Measurements from ENCODE around the gene THAP5. TPM values are rescaled to one million over a fixed set of nuclear protein-coding genes. Genes with fewer than 3 reads are reported as not detected.

The THAP5 gene
- total and polyA plus RNA-seq, 3 donors from 2014 or later = 29.7 to 48.1 (median 29.9) TPM

DNA sequence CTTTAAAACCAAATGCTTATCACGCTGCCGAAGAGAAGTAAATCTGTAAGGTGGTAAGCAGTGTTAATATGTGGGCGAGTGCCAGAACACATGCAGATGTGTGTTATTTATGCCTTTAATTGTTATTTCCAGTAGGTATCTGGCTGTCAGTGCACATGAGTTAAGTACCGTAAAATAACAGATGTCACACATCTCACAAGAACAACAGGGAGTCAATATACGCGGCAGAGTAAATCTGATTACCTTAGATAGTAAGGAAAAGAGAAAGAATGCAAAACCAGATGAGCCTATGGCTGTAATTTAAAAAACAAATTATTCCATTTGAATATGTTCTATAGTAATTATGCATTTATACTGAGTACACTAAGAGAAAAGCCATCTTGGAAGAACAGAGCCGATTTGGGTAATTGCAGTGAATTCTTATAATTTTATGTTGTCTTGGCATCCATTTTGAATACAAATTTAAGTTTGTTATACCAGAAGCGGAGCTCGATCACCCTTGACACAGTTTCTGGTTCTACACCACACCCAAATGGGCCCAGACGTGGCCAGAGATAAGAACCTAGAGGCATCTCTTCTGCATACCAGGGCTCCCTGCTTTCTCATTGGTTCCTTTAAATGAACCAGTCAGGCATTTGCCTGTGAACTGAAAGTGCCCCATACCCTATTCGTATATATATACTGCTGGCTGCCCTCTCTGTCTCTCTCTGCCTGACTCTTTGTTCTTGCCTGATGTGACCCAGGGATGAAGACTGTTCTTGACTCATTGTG, 35.0 kb upstream of the THAP5 start:
- Histone ChIP-seq H3K27ac (no peak overlapping the region), H3K9me3 (no peaks in the 10 kb centered on the region), H3K27me3 (no peaks in the 10 kb centered on the region), H3K36me3 (ENCODE audit: low read depth, missing control alignments) (no peaks in the 10 kb centered on the region), H3K4me3 (no peak overlapping the region), H3K4me1 (no peaks in the 10 kb centered on the region)
- DNase-seq = no peak
- intact Hi-C loops (cut with DNase I; ENCODE audit: low total_unique reads) = no loop called here
- WGBS, 2 donors = 86 to 90% methylated on average over 10 to 11 of the region's 11 CpGs
- TF ChIP-seq, protein P1, sequence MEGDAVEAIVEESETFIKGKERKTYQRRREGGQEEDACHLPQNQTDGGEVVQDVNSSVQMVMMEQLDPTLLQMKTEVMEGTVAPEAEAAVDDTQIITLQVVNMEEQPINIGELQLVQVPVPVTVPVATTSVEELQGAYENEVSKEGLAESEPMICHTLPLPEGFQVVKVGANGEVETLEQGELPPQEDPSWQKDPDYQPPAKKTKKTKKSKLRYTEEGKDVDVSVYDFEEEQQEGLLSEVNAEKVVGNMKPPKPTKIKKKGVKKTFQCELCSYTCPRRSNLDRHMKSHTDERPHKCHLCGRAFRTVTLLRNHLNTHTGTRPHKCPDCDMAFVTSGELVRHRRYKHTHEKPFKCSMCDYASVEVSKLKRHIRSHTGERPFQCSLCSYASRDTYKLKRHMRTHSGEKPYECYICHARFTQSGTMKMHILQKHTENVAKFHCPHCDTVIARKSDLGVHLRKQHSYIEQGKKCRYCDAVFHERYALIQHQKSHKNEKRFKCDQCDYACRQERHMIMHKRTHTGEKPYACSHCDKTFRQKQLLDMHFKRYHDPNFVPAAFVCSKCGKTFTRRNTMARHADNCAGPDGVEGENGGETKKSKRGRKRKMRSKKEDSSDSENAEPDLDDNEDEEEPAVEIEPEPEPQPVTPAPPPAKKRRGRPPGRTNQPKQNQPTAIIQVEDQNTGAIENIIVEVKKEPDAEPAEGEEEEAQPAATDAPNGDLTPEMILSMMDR (IDR thresholded peaks at IDR 0.05) = no peak
- no peak for TF ChIP-seq POLR2A (IDR thresholded peaks at IDR 0.05)

DNA sequence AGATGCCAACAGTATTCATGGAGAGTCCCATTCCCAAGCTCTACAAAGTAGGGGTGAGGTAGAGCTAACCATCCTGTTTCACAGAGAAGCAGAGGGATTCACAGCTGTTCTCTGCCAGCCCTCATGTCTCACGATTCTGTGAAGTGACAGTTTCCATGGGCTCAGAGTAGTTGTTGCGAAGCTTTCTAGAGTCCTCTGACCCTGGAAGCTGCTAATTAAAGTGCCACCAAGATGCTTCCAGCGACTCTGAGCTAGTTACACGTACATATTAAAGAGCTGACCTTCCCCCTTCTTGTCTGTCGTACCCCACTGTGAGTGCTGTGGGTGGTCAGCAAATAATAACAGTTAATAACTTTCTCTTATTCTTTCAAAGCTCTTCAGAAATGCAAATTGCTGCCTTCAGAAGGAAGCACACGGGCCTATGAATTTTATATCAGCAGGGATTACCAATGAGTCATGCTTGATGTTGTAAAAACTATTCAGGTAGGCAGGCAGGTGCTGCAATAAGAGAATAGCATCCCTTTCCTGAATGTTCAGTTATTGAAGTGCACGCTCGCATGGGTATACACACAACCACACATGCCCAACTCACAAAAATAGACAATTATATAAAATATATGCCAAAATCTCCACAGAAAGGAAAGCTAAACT, 34.3 kb upstream of the THAP5 start:
- H3K4me3 ChIP-seq = no peak overlapping the region
- 82% methylated on average over 8 of the region's 8 CpGs for WGBS, 2 donors
- intact Hi-C loops (cut with DNase I; ENCODE audit: low total_unique reads) = no loop called here
- TF ChIP-seq, protein P1 (IDR thresholded peaks at IDR 0.05) = no peak
- TF ChIP-seq POLR2A (IDR thresholded peaks at IDR 0.05) = no peak
- DNase-seq = no peak
- no peaks in the 10 kb centered on the region for H3K36me3 ChIP-seq (ENCODE audit: low read depth, missing control alignments)
- no peaks in the 10 kb centered on the region for H3K4me1 ChIP-seq
- H3K27ac ChIP-seq = no peak overlapping the region
- H3K9me3 ChIP-seq = no peaks in the 10 kb centered on the region
- H3K27me3 ChIP-seq = no peaks in the 10 kb centered on the region

DNA sequence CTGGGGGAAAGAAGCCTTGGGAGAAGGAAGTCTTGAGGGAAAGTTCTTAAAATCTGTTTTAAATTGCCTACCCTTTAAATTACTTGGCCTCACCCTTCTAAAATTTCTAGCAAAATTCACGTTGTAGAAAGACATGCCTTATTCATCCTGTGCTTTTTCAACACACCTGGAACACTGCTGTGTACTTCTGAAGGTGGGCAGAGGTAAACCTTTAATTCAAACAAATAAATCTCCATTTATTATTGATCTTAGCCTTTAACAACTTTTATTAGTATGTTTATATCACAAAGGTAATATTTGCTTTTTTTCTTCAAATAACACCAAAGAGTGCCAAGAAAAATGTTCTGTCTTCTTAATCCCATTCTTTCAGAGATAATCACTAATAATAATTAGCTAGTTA, 30.9 kb upstream of the THAP5 start:
- intact Hi-C loops (cut with DNase I; ENCODE audit: low total_unique reads) = no loop called here
- Histone ChIP-seq H3K9me3 (no peaks in the 10 kb centered on the region), H3K4me1 (no peaks in the 10 kb centered on the region), H3K4me3 (no peak overlapping the region), H3K36me3 (ENCODE audit: low read depth, missing control alignments) (no peaks in the 10 kb centered on the region), H3K27me3 (no peaks in the 10 kb centered on the region), H3K27ac (no peak overlapping the region)
- no peak for TF ChIP-seq POLR2A (IDR thresholded peaks at IDR 0.05)
- TF ChIP-seq, protein P1 (IDR thresholded peaks at IDR 0.05) = no peak
- DNase-seq = no peak
- WGBS, 2 donors = 75 to 76% methylated on average over 1 of the region's 1 CpG

DNA sequence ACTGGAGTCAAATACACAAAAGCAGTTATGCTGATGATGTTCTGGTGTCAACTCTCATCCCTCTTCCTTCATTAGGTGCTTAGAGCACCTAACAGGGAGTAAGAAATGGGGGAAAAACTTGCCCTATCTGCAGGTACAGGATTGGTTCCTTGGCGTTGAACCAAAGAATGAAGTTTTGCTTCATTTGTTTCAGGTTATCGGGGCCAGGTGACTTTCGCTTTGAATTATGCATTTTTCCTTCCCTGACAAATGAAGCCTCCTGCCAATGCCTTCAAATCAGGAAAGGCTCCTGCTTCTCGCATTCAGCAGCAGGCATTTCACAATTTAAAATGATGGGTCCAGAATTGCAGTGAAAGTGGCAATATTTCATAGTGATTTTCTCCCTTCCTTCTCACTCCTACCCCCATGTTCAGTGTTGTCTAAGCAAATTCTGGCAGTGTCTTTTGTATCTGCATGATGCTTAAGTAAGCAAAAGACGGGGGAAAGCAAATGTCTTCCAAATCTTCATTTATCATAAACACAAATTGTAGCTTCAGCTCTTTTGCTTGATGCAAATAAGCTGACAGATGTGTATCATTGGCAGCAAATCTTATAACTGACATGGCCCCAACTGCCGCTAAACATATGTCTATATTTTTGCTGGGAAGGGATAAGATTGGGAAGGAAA, 29.5 kb upstream of the THAP5 start:
- no peak overlapping the region for H3K4me3 ChIP-seq
- no peaks in the 10 kb centered on the region for H3K4me1 ChIP-seq
- no peaks in the 10 kb centered on the region for H3K36me3 ChIP-seq (ENCODE audit: low read depth, missing control alignments)
- H3K27ac ChIP-seq = no peak overlapping the region
- H3K27me3 ChIP-seq = no peaks in the 10 kb centered on the region
- DNase-seq = no peak
- intact Hi-C loops (cut with DNase I; ENCODE audit: low total_unique reads) = no loop called here
- 88 to 90% methylated on average over 6 of the region's 6 CpGs for WGBS, 2 donors
- TF ChIP-seq, protein P1 (IDR thresholded peaks at IDR 0.05) = no peak
- no peak for TF ChIP-seq POLR2A (IDR thresholded peaks at IDR 0.05)
- no peaks in the 10 kb centered on the region for H3K9me3 ChIP-seq
